Measurements from ENCODE around the gene NRAP.

- TF ChIP-seq CTCF (IDR thresholded peaks at IDR 0.05) (no peak), EZH2 (IDR thresholded peaks at IDR 0.05) (no peak)
These were observed 108.6 kb downstream of the NRAP start for GRCh38 chr10:113555245-113555644.
